HG02678 (cell line): ENCODE measurements around the gene IVD.
A peak's percentile ranks its signal among the peaks of the same experiment; 100 is the strongest.

Source experiments
- ATAC-seq: cut with Tn5 transposase; IDR thresholded peaks from one replicate; pipeline ENCODE4 v1.9.1; 2021; ENCODE audit warnings: mild to moderate bottlenecking, moderate library complexity; ENCODE audit not compliant: unreplicated experiment

The IVD gene

GRCh38 chr15:40405501-40406381 lies at the start of gene IVD:
TSS of gene IVD (plus strand) at chr15:40405795. CDS start at chr15:40405828, 33 bp downstream.
- peak; percentile 88 for ATAC-seq

DNA sequence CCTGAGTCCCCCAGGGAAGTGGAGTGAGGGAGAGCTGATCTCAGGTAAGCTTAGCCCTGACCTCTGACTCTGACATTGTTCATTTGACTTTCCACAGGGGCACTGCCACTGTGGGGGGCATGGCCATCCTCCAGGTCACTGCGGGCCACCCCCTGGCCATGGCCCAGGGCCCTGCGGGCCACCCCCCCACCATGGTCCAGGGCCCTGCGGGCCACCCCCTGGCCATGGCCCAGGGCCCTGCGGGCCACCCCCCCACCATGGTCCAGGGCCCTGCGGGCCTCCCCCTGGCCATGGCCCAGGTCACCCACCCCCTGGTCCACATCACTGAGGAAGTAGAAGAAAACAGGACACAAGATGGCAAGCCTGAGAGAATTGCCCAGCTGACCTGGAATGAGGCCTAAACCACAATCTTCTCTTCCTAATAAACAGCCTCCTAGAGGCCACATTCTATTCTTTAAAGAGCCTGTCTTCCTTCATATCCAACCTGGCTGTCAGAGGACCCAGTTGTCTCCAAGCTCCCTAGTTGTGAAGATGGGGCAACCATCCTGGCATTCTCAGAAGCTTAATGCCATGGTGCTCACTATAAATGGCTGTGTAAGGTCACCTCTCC lies 49.5 kb upstream of the IVD start:
- no peak for ATAC-seq

- ATAC-seq, result no peak
Measured at GRCh38 chr15:40357246-40357645, 48.3 kb upstream of the IVD start.

DNA sequence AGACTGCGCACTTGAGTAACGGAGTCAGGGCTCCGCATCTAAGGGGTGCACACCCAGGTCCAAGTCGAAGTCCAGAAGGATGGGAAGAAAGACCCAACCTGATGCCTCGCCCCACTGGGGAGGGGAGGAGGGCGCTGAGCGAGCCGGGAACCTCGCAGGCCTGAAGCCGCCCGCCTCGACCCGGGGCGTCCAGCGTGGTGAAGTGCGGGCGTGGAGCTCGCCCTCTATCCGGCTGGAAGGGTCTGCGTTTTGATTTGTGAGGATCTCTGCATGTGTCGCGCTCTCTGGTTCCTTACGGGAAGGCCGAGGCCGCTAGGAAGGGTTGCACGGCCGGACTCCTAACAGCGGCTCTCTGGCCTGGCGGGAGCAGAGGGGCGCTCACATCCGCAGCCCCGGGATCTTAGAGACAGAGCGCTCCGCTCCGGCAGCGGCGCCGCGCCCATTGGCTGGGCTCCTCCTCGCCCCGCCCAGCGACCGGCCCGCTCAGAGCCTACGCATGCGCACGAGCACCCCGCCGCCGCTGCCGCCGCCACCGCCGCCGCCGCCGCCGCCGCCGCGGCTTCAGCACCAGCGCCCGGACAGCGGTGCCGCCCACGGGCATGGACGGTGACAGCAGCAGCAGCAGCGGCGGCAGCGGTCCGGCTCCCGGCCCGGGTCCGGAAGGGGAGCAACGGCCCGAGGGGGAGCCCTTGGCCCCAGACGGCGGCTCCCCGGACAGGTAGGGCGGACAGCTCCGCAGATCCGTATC lies 47.7 kb upstream of the IVD start, which contains the start of gene DISP2:
Gene DISP2 (plus strand): TSS at position 497 of the 748 bp plus-strand sequence. CDS start 103 bp downstream, at position 600.
- ATAC-seq, result peak; percentile 89

- ATAC-seq, result peak; percentile 18
Measured at GRCh38 chr15:40358471-40359353, 46.9 kb upstream of the IVD start.

DNA sequence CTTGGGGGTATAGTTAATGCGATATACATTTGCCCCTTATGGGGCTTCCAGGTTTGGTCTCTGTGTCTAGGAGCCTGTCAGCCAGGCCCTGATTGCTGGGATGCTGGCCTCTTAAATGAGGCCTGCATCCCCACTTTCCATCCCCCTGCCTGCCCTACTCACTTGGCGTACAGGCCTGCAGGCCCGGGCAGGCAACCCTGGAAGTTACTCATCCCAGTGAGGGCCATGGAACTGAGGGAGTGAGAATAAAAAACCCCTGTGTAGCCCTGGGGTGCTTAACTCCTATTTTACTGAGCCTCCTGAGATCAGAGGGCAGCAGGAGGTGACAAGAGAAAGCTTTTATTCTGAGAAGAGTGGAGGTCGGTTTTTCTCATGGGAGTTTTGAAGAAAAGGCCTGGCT lies 45.6 kb upstream of the IVD start:
- no peak for ATAC-seq

GRCh38 chr15:40361640-40362039 lies 44.0 kb upstream of the IVD start:
- no peak for ATAC-seq

DNA sequence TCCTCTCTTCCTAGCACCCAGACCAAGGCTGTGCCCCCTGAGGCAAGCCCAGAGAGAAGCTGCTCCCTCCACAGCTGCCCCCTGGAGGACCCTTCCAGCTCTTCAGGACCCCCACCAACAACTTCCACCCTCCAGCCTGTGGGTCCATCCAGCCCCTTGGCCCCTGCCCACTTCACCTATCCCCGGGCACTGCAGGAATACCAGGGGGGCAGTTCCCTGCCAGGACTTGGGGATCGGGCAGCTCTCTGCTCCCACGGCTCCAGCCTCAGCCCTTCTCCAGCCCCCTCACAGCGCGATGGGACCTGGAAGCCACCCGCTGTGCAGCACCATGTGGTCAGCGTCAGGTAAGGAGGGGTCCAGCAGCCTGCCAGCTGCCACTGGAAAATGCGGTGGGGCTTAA lies 42.0 kb upstream of the IVD start:
- ATAC-seq, result no peak

DNA sequence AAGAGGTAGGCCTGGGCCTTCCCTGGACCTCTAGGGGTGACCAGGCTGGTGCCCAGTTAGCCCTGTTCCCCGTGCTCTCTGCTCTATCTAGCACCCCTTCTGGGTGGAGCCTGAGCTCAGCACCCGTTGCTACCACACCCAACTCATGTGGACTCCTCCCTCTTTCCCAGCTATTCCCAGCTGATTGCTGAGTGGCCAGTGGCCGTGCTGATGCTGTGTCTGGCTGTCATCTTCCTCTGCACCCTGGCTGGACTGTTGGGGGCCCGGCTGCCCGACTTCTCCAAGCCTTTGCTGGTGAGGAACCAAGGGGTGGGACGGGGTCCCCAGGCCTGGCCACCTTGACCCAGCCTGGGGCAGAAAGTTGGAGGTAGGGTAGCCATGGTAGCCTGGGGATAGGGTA lies 41.3 kb upstream of the IVD start:
- ATAC-seq, result no peak

GRCh38 chr15:40365016-40365415 lies 40.6 kb upstream of the IVD start:
- no peak for ATAC-seq

DNA sequence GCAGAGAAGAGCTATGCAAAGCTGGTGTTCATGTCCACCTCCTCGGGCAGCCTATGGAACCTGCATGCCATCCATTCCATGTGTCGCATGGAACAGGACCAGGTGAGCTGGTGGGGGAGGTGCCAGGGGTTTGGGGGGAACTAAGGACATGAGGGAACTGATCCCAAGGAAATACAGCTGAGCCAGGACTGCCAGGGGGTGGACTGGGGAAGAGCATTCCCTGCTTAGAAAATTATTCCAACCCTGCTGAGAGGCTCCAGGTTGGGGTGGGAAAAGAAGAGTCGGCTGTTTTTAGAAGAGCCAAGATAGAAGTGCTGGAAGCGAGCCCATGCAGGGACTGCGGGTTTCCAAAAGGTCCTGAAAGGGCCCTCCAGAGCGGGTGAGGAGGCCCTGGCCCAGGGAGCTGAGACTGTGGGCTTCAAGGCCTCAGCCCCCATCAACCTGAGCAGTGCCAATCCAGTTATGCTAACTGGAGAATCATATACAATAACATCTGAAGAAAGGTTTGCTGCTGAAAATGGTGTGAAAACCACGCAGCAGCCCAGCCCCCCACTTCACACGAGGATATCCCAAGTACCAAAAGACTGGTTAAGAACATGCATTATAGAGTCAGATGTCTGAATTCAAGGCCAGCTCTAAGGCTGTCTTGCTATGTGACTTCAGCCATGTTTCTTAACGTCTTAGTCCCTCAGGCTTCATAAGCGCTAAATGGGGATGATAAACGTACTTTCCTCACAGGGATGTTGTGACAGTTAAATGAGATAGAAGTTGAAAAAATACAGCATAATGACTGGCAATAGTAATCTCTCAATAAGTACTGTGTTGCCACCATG lies 39.8 kb upstream of the IVD start:
- no peak for ATAC-seq

DNA sequence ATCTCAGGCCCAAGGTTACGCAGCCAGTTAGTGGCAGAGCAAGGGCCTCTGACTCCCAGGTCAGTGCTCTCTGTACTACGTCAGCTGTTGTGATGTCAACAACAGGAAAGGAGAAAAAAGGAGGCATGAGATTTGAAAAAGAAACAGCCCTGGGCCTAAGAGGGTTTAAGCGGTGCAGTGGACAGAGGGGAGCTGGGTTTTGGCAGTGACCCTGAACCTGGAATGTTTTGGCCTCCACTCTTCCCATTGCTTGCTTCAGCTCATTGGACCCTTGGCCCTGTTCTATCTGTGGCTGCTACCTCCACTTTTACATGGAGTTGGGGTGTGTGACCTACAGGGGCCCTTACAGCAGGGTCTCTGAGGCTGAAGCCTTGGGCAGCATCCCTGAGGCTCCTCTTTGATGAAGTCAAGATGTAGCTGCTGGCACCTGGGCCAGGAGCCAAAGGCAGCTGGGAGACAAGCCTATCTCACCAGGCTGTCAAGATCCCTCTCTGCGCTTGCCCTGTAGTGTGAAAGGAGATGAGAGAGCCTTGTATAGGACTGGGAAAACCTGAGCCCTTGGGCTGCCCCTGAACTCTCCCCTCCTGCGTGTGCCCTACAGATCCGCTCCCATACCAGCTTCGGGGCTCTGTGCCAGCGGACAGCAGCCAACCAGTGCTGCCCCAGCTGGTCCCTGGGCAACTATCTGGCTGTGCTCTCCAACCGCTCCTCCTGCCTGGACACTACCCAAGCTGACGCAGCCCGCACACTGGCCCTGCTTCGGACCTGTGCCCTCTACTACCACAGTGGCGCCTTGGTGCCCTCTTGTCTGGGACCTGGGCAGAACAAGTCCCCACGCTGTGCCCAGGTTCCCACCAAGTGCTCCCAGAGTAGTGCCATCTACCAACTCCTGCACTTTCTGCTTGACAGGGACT lies 38.9 kb upstream of the IVD start:
- no peak for ATAC-seq

- ATAC-seq, result no peak
Measured at GRCh38 chr15:40367371-40367685, 38.3 kb upstream of the IVD start.

DNA sequence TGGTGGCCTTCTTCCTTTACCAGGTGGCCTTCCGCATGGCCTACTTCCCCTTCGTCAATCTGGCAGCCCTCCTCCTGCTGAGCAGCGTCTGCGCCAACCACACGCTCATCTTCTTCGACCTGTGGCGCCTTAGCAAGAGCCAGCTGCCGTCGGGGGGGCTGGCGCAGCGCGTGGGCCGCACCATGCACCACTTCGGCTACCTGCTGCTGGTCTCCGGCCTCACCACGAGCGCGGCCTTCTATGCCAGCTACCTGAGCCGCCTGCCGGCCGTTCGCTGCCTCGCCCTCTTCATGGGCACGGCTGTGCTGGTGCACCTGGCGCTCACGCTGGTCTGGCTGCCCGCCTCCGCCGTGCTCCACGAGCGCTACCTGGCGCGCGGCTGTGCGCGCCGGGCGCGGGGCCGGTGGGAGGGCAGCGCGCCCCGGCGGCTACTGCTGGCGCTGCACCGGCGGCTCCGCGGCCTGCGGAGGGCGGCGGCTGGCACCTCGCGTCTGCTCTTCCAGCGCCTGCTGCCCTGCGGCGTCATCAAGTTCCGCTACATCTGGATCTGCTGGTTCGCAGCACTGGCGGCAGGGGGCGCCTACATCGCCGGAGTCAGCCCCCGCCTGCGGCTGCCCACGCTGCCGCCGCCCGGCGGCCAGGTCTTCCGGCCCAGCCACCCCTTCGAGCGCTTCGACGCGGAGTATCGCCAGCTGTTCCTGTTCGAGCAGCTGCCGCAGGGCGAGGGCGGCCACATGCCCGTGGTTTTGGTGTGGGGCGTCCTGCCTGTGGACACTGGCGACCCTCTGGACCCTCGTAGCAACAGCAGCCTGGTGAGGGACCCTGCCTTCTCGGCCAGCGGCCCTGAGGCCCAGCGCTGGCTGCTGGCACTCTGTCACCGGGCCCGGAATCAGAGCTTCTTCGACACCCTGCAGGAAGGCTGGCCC lies 37.6 kb upstream of the IVD start:
- ATAC-seq, result peak; percentile 85

- ATAC-seq, result no peak
Measured at GRCh38 chr15:40368719-40369473, 36.7 kb upstream of the IVD start.

DNA sequence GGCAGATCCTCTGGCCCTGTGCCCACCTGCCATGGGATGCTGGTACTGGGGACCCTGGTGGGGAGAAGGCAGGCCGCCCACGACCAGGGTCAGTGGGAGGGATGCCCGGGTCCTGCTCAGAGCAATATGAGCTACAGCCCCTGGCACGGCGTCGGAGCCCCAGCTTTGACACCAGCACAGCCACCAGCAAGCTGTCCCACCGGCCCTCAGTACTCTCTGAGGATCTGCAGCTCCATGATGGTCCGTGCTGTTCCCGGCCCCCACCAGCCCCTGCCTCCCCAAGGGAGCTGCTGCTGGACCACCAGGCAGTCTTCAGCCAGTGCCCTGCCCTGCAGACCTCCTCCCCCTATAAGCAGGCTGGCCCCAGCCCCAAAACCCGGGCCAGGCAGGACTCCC lies 36.1 kb upstream of the IVD start:
- no peak for ATAC-seq

DNA sequence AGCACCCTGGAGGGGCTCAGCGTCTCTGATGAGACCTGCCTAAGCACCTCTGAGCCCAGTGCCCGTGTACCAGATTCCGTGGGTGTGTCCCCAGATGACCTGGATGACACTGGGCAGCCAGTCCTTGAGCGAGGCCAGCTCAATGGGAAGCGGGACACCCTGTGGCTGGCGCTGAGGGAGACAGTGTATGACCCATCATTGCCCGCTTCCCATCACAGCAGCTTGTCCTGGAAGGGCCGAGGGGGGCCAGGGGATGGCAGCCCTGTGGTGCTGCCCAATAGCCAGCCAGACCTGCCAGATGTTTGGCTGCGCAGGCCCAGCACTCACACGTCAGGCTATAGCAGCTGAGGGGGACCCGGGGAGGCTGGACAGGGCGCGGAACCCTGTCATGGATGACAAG lies 35.6 kb upstream of the IVD start:
- no peak for ATAC-seq
